ENCODE measurements around the gene PFDN5. TPM values are rescaled to one million over a fixed set of nuclear protein-coding genes. Genes with fewer than 3 reads are reported as not detected.
"Not testable (repeated sequence)": the region's sequence is repeated elsewhere in the genome, so short reads cannot be mapped to it uniquely, and the experiment has no call there.

The PFDN5 gene
- total RNA-seq, 2 experiments from 2014 or later = 292 to 307 TPM

DNA sequence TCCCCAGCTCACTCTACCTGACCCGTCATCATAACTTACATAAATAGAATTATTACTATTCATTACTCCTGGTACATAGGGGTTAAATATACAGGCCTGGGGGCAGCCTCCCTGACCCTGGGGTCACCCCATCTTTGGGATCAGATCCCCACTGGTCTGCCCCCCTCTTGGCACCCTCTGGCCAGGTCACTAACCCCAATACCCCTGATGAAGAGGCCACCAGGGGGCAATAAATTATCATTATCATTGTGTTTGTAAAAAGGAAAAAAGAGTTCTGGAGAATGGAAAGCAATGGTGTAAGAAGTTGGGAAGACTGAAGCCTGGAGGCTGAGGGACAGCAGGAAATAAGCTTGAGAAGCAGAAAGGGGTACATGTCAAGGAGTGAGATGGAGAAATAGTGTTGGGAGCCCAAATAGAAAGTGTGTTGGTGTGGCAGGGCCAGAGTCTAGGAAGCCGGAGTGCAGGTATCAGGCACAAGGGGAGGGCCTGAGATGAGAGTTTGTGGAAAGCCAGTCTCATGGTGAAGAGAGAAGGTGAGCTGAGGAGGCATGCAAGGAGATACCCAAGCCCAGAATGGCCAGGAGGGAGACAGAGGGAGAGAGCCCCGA lies 32.2 kb downstream of the PFDN5 start:
- ChIA-PET CTCF (interaction anchor here (0.7 to 15.3 kb wide), 9 partner anchors 8 to 117 kb away, joined by 3 to 290 read pairs (median 4); no protein-coding TSS in a partner anchor), POLR2A (interaction anchor here (0.7 to 2.0 kb wide), 5 partner anchors 16 to 52 kb away, joined by 4 to 5 read pairs (median 5); partner anchors contain the start of gene SP1)
- Mint-ChIP-seq H3K9me3 (ENCODE audit: insufficient read depth) (no peaks in the 10 kb centered on the region), H3K4me1 (ENCODE audit: low read depth) (peaks cover 25% of the 10 kb centered on the region), H3K27me3 (ENCODE audit: low read depth) (peaks cover 22% of the 10 kb centered on the region), H3K4me3 (no peak overlapping the region), H3K36me3 (ENCODE audit: low read depth) (no peaks in the 10 kb centered on the region), H3K27ac (no peak overlapping the region)
- DNase-seq = no peak
- ATAC-seq = no peak

DNA sequence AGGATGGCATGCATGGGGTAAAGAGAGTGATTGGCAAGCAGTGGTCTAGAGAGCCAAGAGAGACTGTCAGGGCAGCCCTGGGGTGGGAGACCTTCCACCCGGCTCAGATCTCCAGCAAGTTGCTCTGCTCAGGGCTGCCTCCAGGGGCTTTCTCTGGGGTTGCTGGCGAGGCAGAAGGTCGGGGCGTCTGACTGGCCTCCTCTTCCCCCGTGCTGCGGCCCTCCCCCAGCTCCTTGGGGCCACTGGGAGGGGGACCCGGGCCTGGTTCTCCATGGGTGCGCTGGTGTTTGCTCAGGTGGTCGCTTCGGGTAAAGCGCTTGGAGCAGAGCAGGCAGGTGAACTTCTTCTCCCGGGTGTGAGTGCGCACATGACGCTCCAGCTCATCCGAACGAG lies 32.7 kb downstream of the PFDN5 start:
- H3K9me3 Mint-ChIP-seq (ENCODE audit: insufficient read depth) = no peaks in the 10 kb centered on the region
- peaks cover 22% of the 10 kb centered on the region for H3K27me3 Mint-ChIP-seq (ENCODE audit: low read depth)
- no peak overlapping the region for H3K27ac Mint-ChIP-seq
- peaks cover 20% of the 10 kb centered on the region for H3K4me1 Mint-ChIP-seq (ENCODE audit: low read depth)
- ATAC-seq = no peak
- CTCF ChIA-PET = interaction anchor here (1.3 to 15.3 kb wide), 7 partner anchors 9 to 118 kb away, joined by 3 to 290 read pairs (median 4); no protein-coding TSS in a partner anchor
- no peaks in the 10 kb centered on the region for H3K36me3 Mint-ChIP-seq (ENCODE audit: low read depth)
- DNase-seq = no peak
- no peak overlapping the region for H3K4me3 Mint-ChIP-seq
- POLR2A ChIA-PET = interaction anchor here (0.7 to 2.0 kb wide), 3 partner anchors 15 to 21 kb away, joined by 4 to 5 read pairs (median 5); no protein-coding TSS in a partner anchor

GRCh38 chr12:53330671-53331070 lies 35.3 kb downstream of the PFDN5 start:
- Mint-ChIP-seq H3K4me3 (no peak overlapping the region), H3K27me3 (ENCODE audit: low read depth) (peaks cover 41% of the 10 kb centered on the region), H3K4me1 (ENCODE audit: low read depth) (peaks cover 9% of the 10 kb centered on the region), H3K9me3 (ENCODE audit: insufficient read depth) (no peaks in the 10 kb centered on the region), H3K27ac (no peak overlapping the region), H3K36me3 (ENCODE audit: low read depth) (no peaks in the 10 kb centered on the region)
- ATAC-seq (no peak), DNase-seq (no peak)
- CTCF ChIA-PET = interaction anchor here (0.5 to 15.3 kb wide), 6 partner anchors 9 to 265 kb away, joined by 3 to 290 read pairs (median 4); partner anchors contain the start of gene AAAS
- POLR2A ChIA-PET = interaction anchor here (1.2 kb wide), 1 partner anchor 124 kb away, joined by 3 read pairs; no protein-coding TSS in a partner anchor

- peaks cover 55% of the 10 kb centered on the region for H3K27me3 Mint-ChIP-seq (ENCODE audit: low read depth)
- not testable (repeated sequence) for DNase-seq; H3K9me3 Mint-ChIP-seq (ENCODE audit: insufficient read depth); H3K27ac Mint-ChIP-seq; ATAC-seq; H3K36me3 Mint-ChIP-seq (ENCODE audit: low read depth); H3K4me1 Mint-ChIP-seq (ENCODE audit: low read depth); H3K4me3 Mint-ChIP-seq
- POLR2A ChIA-PET = interaction anchor here (1.1 kb wide), 1 partner anchor 13 kb away, joined by 3 read pairs; no protein-coding TSS in a partner anchor
- CTCF ChIA-PET = interaction anchor here (1.8 to 15.3 kb wide), 3 partner anchors 11 to 20 kb away, joined by 7 to 290 read pairs (median 19); partner anchors contain the start of gene AAAS
Observed at GRCh38 chr12:53332339-53332738, 37.0 kb downstream of the PFDN5 start.

DNA sequence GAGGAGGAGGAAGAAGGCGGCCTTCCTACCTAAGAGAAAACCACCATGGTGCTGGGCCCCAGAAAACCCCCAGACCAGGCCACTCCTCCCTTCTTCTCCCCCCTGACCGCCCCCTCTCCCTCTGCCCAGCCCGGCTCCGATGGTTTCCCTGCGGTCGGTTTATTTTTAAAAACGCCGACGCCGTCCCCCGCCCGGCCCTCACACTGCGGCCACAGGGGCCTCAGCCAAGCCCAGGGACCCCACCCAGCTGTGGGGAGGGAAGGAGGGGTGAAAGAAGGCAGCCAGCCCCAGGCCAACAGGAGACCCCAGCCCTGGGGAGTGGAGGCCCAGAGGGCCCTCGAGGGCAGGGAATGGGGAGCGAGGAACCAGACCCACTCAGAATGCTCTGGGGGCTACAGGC lies 37.4 kb downstream of the PFDN5 start:
- no peaks in the 10 kb centered on the region for H3K9me3 Mint-ChIP-seq (ENCODE audit: insufficient read depth)
- H3K4me3 Mint-ChIP-seq = no peak overlapping the region
- H3K36me3 Mint-ChIP-seq (ENCODE audit: low read depth) = no peaks in the 10 kb centered on the region
- ChIA-PET CTCF (interaction anchor here (0.9 to 15.3 kb wide), 6 partner anchors 11 to 166 kb away, joined by 3 to 290 read pairs (median 11); partner anchors contain the start of genes AAAS and MAP3K12), POLR2A (interaction anchor here (1.0 to 1.1 kb wide), 2 partner anchors 11 to 12 kb away, joined by 3 to 4 read pairs; partner anchors contain the start of gene AAAS)
- DNase-seq (no peak), ATAC-seq (no peak)
- H3K27ac Mint-ChIP-seq = no peak overlapping the region
- peaks cover 9% of the 10 kb centered on the region for H3K4me1 Mint-ChIP-seq (ENCODE audit: low read depth)
- peaks cover 56% of the 10 kb centered on the region for H3K27me3 Mint-ChIP-seq (ENCODE audit: low read depth)

DNA sequence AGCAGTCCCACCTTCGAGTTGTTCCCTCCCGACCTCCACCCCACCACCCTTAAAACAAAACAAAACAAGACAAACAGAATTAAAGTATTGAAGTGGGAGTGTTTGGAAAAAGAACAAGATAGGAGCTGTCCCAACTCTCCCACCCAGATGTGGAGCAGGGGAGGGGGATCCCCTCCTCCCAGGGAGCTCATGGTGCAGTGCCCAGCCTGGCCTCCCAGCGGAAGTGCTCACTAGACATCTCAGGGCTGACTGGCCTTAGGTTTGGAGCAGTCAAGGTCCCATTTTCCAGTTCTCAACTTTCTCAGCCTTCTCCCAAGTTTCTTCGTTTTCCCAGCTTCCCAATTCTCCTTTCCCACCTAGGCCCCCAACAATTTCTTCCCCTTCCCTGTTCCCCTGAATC lies 37.9 kb downstream of the PFDN5 start:
- ATAC-seq (no peak), DNase-seq (no peak)
- H3K27ac Mint-ChIP-seq = no peak overlapping the region
- H3K4me3 Mint-ChIP-seq = no peak overlapping the region
- no peaks in the 10 kb centered on the region for H3K9me3 Mint-ChIP-seq (ENCODE audit: insufficient read depth)
- POLR2A ChIA-PET = interaction anchor here (1.0 kb wide), 1 partner anchor 12 kb away, joined by 4 read pairs; the partner anchor contains the start of gene AAAS
- H3K27me3 Mint-ChIP-seq (ENCODE audit: low read depth) = peaks cover 60% of the 10 kb centered on the region
- H3K36me3 Mint-ChIP-seq (ENCODE audit: low read depth) = no peaks in the 10 kb centered on the region
- H3K4me1 Mint-ChIP-seq (ENCODE audit: low read depth) = peaks cover 14% of the 10 kb centered on the region
- CTCF ChIA-PET = interaction anchor here (0.9 to 15.3 kb wide), 4 partner anchors 11 to 166 kb away, joined by 3 to 290 read pairs (median 11); partner anchors contain the start of genes AAAS and MAP3K12

GRCh38 chr12:53333845-53334244 lies 38.5 kb downstream of the PFDN5 start:
- Mint-ChIP-seq H3K36me3 (ENCODE audit: low read depth) (no peaks in the 10 kb centered on the region), H3K27ac (peak overlapping the region; percentile 41), H3K4me1 (ENCODE audit: low read depth) (peaks cover 16% of the 10 kb centered on the region), H3K4me3 (no peak overlapping the region), H3K9me3 (ENCODE audit: insufficient read depth) (no peaks in the 10 kb centered on the region), H3K27me3 (ENCODE audit: low read depth) (peaks cover 62% of the 10 kb centered on the region)
- ChIA-PET CTCF (interaction anchor here (0.9 to 15.3 kb wide), 4 partner anchors 12 to 165 kb away, joined by 3 to 290 read pairs (median 11); partner anchors contain the start of genes AAAS and MAP3K12), POLR2A (interaction anchor here (0.5 to 1.0 kb wide), 2 partner anchors 12 to 83 kb away, joined by 3 to 4 read pairs; partner anchors contain the start of gene AAAS)
- ATAC-seq (no peak), DNase-seq (no peak)

- no peak overlapping the region for H3K4me3 Mint-ChIP-seq
- no peak overlapping the region for H3K27ac Mint-ChIP-seq
- ChIA-PET CTCF (interaction anchor here (1.3 to 3.3 kb wide), 3 partner anchors 10 to 18 kb away, joined by 5 to 14 read pairs (median 7); partner anchors contain the start of gene AAAS), POLR2A (interaction anchor here (0.5 to 1.2 kb wide), 3 partner anchors 11 to 171 kb away, joined by 3 to 6 read pairs (median 4); no protein-coding TSS in a partner anchor)
- ATAC-seq = no peak
- H3K36me3 Mint-ChIP-seq (ENCODE audit: low read depth) = no peaks in the 10 kb centered on the region
- H3K4me1 Mint-ChIP-seq (ENCODE audit: low read depth) = peaks cover 16% of the 10 kb centered on the region
- no peaks in the 10 kb centered on the region for H3K9me3 Mint-ChIP-seq (ENCODE audit: insufficient read depth)
- peaks cover 60% of the 10 kb centered on the region for H3K27me3 Mint-ChIP-seq (ENCODE audit: low read depth)
- no peak for DNase-seq
Observed at GRCh38 chr12:53334822-53335221, 39.5 kb downstream of the PFDN5 start.

DNA sequence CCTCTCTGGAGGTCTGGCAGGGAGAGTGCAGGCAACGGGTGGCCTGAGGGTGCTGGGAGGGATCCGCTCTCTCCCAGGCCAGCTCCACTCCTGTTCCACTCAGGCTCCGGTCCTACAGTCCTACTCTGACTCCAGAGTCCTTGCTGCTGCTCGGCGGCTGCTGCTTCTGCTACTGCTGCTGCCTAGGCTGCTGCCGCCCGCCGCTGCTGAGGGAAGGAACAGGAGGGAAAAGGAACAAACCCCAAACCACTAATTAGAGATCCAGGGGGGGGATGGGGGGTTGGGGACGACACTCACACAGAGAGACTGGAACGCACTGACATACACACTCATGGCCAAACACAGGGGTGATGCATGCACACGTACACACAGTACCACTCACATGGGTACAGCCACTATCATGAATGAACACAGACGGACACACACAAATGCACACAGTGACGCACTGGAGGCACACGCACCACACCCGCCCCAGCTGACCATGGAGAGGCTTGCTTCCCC lies 40.9 kb downstream of the PFDN5 start, which contains the start of gene SP7:
TSS of gene SP7 (minus strand) at position 174 of the 501 bp plus-strand sequence. CDS start 708 bp downstream, outside the sequence.
- H3K4me1 Mint-ChIP-seq (ENCODE audit: low read depth) = peaks cover 16% of the 10 kb centered on the region
- H3K4me3 Mint-ChIP-seq = no peak within 1 kb of the TSS
- H3K27me3 Mint-ChIP-seq (ENCODE audit: low read depth) = peaks cover 58% of the 10 kb centered on the region
- ChIA-PET CTCF (interaction anchor here (2.2 to 3.3 kb wide), 2 partner anchors 15 to 16 kb away, joined by 7 to 14 read pairs; partner anchors contain the start of gene AAAS), POLR2A (interaction anchor here (1.0 to 1.2 kb wide), 2 partner anchors 10 to 12 kb away, joined by 4 read pairs; no protein-coding TSS in a partner anchor)
- peak; percentile 28 for ATAC-seq
- no peak within 1 kb of the TSS for H3K27ac Mint-ChIP-seq
- no peaks in the 10 kb centered on the region for H3K9me3 Mint-ChIP-seq (ENCODE audit: insufficient read depth)
- H3K36me3 Mint-ChIP-seq (ENCODE audit: low read depth) = no peaks in the 10 kb centered on the region
- DNase-seq = no peak

- ChIA-PET POLR2A (no interaction called here), CTCF (interaction anchor here (0.9 to 1.0 kb wide), 2 partner anchors 15 to 178 kb away, joined by 3 read pairs; no protein-coding TSS in a partner anchor)
- peaks cover 16% of the 10 kb centered on the region for H3K4me1 Mint-ChIP-seq (ENCODE audit: low read depth)
- no peak overlapping the region for H3K4me3 Mint-ChIP-seq
- peak overlapping the region; percentile 1 for H3K27ac Mint-ChIP-seq
- H3K27me3 Mint-ChIP-seq (ENCODE audit: low read depth) = peaks cover 58% of the 10 kb centered on the region
- ATAC-seq (no peak), DNase-seq (no peak)
- H3K36me3 Mint-ChIP-seq (ENCODE audit: low read depth) = no peaks in the 10 kb centered on the region
- H3K9me3 Mint-ChIP-seq (ENCODE audit: insufficient read depth) = no peaks in the 10 kb centered on the region
Observed at GRCh38 chr12:53338017-53338416, 42.7 kb downstream of the PFDN5 start.

DNA sequence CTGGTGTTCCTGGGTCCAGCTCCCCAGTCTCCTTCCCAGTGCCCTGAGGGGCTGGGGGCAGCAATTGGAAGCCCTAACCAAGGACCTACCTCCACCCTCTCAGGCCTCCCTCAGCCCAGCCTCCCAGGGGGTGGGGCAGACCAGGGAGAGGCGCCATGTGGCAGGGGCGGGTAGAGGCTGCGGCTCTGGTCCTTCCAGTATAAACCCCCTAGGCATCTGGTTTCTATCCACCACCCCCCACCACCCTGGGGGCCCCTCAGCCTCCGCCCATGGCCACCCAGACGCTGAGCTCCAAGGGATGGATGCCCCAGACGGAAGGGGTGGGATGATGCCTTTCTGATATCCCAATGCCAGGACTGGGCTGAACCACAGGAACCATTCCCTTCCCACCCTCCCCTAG lies 43.6 kb downstream of the PFDN5 start:
- no peak overlapping the region for H3K27ac Mint-ChIP-seq
- no peak overlapping the region for H3K4me3 Mint-ChIP-seq
- no peaks in the 10 kb centered on the region for H3K36me3 Mint-ChIP-seq (ENCODE audit: low read depth)
- H3K4me1 Mint-ChIP-seq (ENCODE audit: low read depth) = peaks cover 20% of the 10 kb centered on the region
- ATAC-seq (no peak), DNase-seq (no peak)
- ChIA-PET POLR2A (no interaction called here), CTCF (interaction anchor here (0.9 kb wide), 1 partner anchor 179 kb away, joined by 3 read pairs; no protein-coding TSS in a partner anchor)
- H3K27me3 Mint-ChIP-seq (ENCODE audit: low read depth) = peaks cover 52% of the 10 kb centered on the region
- no peaks in the 10 kb centered on the region for H3K9me3 Mint-ChIP-seq (ENCODE audit: insufficient read depth)

Measured in activated CD8-positive, alpha-beta T cell treated with anti-CD3 and anti-CD28 coated beads, Interleukin-2, amount 10 ng/mL, durations not matched to agents 7 days and 5 days (primary cell).